Suprapubic skin (tissue), 4 donors: ENCODE results near the gene CCNL2. TPM values are rescaled to one million over a fixed set of nuclear protein-coding genes. Genes with fewer than 3 reads are reported as not detected.
A peak's percentile ranks its signal among the peaks of the same experiment; 100 is the strongest.

Experiments used
- DNase-seq, 2 donors: peaks; one replicate each; pipeline ENCODE4 v3.0.0-alpha.2; 2019; ENCODE audit warnings: low spot score in 2 of 2
- H3K27ac ChIP-seq: fragments of 200-600 bp; sonication (generic); one replicate; pipeline ENCODE4 v1.5.1; 2019
- H3K27me3 ChIP-seq: fragments of 200-600 bp; sonication (generic); one replicate; pipeline ENCODE4 v1.5.1; 2019
- H3K36me3 ChIP-seq: fragments of 200-600 bp; sonication (generic); one replicate; pipeline ENCODE4 v1.5.1; 2019
- H3K4me1 ChIP-seq: fragments of 200-600 bp; sonication (generic); one replicate; pipeline ENCODE4 v1.5.1; 2019
- H3K4me3 ChIP-seq: fragments of 200-600 bp; sonication (generic); one replicate; pipeline ENCODE4 v1.5.1; 2019; ENCODE audit warnings: mild to moderate bottlenecking
- H3K9me3 ChIP-seq: fragments of 200-600 bp; sonication (generic); one replicate; pipeline ENCODE4 v1.5.1; 2019
- EP300 ChIP-seq: sonication (generic); formaldehyde crosslinking; IDR thresholded peaks from one replicate; pipeline ENCODE4 v1.6.1; 2017; ENCODE audit warnings: antibody characterized with exemption
- POLR2A ChIP-seq, 2 donors: fragments of 450-650 bp; IDR thresholded peaks; one replicate each; pipeline ENCODE4 v1.6.1; 2017; ENCODE audit warnings: antibody characterized with exemption in 2 of 2, mild to moderate bottlenecking in 2 of 2, moderate library complexity in 2 of 2
- POLR2AphosphoS5 ChIP-seq, 3 donors: sonication (generic); formaldehyde crosslinking; IDR thresholded peaks; one replicate each; pipeline ENCODE4 v1.6.1; 2017; ENCODE audit warnings: antibody characterized with exemption in 3 of 3
- WGBS: methylation state at CpG from one replicate; pipeline ENCODE4 v1.1.5; 2018; 5-methylcytosine and 5-hydroxymethylcytosine counted together
- total RNA-seq, 4 donors: library from RNA; depleted of rRNA; stranded (reverse); fragments of >200 nt; gene quantifications; one replicate each; pipeline ENCODE4 v1.1.0, GENCODE V29; 2016
- TF ChIP-seq, protein P1 (sequence below), 2 donors: fragments of 200-600 bp in 1 of 2; fragments of 450-650 bp in 1 of 2; sonication (generic) in 1 of 2; IDR thresholded peaks; one replicate each; pipeline ENCODE4 v1.5.1; 2016 to 2019; ENCODE audit warnings: antibody characterized with exemption in 2 of 2, mild to moderate bottlenecking in 1 of 2, moderate library complexity in 1 of 2

CCNL2 gene
- total RNA-seq, 4 donors from 2014 or later = 136 to 599 (median 160) TPM

DNA sequence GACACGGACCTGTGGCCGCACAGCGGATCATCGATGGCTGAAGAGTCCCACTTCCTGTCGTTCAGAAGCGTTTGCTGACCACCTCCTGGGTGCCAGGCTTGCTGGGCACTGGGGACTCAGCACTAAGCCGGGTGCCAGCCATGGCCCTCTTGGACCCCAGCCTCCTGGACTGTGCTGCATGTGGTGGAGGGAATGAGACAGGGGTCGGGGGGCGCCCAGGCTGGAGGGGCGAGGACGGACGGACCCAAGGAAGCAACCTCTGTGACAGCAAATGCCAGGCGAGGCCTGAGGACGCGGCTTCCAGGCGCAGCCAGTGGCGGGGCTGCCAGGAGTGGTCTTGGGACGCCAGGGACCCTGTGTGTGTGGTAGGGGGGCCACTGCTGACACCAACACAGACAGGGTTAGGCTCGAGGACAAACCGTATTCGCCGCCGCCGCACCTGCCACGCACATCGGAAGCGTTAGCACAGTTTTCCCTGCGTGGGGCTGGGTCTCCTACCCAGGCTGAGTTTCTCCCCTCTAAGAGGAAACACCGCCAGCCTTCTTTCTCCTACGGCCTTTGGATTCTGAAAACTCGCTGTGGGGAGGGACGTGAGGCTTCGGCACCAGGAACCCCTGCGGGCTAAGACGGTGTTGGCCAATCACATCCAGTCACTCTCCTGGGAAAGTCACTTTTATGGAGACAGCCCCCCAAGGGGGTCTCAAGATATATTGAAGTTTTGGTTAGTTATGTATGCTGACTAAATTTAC is 37.7 kb downstream of the CCNL2 start:
- no peaks in the 10 kb centered on the region for H3K9me3 ChIP-seq
- no peaks in the 10 kb centered on the region for H3K36me3 ChIP-seq
- peak overlapping the region; percentile 7 for H3K4me3 ChIP-seq
- peak overlapping the region; percentile 72 for H3K27ac ChIP-seq
- H3K27me3 ChIP-seq = no peaks in the 10 kb centered on the region
- TF ChIP-seq, protein P1, sequence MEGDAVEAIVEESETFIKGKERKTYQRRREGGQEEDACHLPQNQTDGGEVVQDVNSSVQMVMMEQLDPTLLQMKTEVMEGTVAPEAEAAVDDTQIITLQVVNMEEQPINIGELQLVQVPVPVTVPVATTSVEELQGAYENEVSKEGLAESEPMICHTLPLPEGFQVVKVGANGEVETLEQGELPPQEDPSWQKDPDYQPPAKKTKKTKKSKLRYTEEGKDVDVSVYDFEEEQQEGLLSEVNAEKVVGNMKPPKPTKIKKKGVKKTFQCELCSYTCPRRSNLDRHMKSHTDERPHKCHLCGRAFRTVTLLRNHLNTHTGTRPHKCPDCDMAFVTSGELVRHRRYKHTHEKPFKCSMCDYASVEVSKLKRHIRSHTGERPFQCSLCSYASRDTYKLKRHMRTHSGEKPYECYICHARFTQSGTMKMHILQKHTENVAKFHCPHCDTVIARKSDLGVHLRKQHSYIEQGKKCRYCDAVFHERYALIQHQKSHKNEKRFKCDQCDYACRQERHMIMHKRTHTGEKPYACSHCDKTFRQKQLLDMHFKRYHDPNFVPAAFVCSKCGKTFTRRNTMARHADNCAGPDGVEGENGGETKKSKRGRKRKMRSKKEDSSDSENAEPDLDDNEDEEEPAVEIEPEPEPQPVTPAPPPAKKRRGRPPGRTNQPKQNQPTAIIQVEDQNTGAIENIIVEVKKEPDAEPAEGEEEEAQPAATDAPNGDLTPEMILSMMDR (IDR thresholded peaks at IDR 0.05) = no peak
- no peak for TF ChIP-seq EP300
- no peak for TF ChIP-seq POLR2A (IDR thresholded peaks at IDR 0.05)
- TF ChIP-seq POLR2AphosphoS5 (IDR thresholded peaks at IDR 0.05) = no peak
- WGBS = 65% methylated on average over 30 of the region's 35 CpGs
- H3K4me1 ChIP-seq = peaks cover 50% of the 10 kb centered on the region
- no peak for DNase-seq

DNA sequence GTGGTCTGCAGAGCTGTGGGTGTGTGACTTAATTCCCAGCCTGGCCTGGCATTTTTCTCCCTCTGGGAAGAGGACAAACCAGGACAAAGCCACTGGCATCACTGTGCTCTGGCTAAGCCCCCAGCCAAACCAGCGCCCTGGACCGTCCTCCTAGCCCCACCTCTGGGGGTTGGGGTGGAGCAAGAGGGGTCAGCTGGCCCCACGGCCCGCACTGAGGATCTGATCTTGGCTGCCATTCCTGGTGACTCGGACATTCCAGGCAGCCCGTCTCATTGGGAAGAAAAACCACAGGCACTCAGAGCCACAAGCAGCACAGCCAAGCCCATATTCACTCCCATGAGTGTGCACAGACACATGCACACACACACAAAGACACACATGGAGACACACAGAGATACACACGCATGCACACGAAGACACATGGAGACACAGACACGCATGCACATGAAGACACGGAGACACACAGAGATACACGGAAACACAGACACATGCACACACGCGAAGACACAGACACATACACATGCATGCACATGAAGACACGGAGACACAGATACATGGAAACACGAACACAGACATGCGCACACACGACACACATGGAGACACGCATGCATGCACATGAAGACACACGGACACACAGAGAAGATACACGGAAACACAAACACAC is 38.5 kb downstream of the CCNL2 start:
- no peak for TF ChIP-seq POLR2A (IDR thresholded peaks at IDR 0.05)
- TF ChIP-seq, protein P1 (IDR thresholded peaks at IDR 0.05) = no peak
- H3K27me3 ChIP-seq = peaks cover 1% of the 10 kb centered on the region
- peaks cover 57% of the 10 kb centered on the region for H3K4me1 ChIP-seq
- H3K4me3 ChIP-seq = no peak overlapping the region
- peak overlapping the region; percentile 88 for H3K27ac ChIP-seq
- DNase-seq = peak; percentile 84 to 93
- H3K9me3 ChIP-seq = no peaks in the 10 kb centered on the region
- 67% methylated on average over 18 of the region's 20 CpGs for WGBS
- no peaks in the 10 kb centered on the region for H3K36me3 ChIP-seq

DNA sequence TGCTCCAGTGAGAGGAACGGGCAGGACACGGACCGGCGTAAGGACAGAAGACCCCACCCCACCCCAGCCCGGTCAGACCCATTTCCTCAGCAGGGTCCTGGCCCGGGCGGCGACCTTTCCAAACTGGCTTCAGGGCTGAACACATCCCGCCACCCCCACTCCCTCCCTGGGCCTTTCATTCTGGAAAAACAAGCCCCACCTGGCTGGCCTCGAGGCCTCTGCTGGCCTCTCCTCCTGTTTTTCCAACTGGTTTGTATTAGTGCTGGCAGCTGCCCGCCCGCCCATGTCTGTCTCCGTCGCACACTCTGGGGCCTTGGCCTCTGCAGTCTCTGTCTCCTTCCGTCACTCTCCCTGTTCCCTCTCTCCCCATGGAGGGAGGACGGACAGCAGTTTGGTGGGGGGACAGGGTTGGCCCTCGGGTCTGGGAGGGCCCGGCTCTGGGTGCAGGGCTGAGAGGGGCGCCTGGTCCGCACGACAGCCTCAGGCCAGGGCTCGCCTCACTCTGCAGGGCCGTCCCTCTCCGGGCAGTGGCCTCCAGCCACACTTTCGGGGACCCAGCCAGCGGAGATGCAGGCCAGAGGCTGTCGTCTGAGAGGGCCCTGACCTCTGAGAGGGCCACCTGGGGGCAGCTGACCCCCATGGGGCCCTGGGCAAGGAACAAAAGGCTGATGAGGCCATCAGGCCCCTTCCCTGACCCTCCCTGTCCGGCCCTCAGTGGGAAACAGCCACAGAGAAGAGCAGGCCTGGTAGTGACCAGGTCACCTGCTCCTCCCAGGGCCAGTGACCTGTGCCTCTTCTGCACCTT is 39.3 kb downstream of the CCNL2 start:
- H3K4me3 ChIP-seq = peak overlapping the region; percentile 9
- TF ChIP-seq EP300 (no peak), POLR2A (IDR thresholded peaks at IDR 0.05) (no peak), POLR2AphosphoS5 (IDR thresholded peaks at IDR 0.05) (no peak)
- TF ChIP-seq, protein P1 (IDR thresholded peaks at IDR 0.05) = no peak
- H3K36me3 ChIP-seq = no peaks in the 10 kb centered on the region
- H3K27me3 ChIP-seq = peaks cover 7% of the 10 kb centered on the region
- no peaks in the 10 kb centered on the region for H3K9me3 ChIP-seq
- WGBS = 45% methylated on average over 15 of the region's 28 CpGs
- DNase-seq = no peak
- H3K27ac ChIP-seq = peak overlapping the region; percentile 88
- peaks cover 65% of the 10 kb centered on the region for H3K4me1 ChIP-seq

DNA sequence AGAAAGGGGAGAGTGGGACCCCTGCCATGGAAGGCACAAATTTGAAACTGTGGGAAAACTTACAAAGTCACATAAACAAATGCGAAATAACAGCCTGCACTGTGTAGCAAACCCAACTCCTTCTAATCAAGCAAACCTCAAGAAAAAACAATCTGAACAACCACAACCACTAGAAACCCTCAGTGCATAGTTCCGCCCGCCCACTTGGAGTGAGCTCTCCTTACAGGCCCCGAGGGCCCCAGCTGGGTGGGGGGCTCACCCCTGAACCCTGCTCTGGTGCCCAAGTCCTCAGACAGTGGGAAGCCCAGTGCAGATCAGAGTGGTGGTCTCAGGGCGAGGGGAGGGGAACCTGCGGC is 39.8 kb downstream of the CCNL2 start:
- no peak for TF ChIP-seq EP300
- Histone ChIP-seq H3K27ac (peak overlapping the region; percentile 88), H3K36me3 (no peaks in the 10 kb centered on the region), H3K9me3 (no peaks in the 10 kb centered on the region), H3K27me3 (peaks cover 13% of the 10 kb centered on the region), H3K4me3 (peak overlapping the region; percentile 48), H3K4me1 (peaks cover 71% of the 10 kb centered on the region)
- DNase-seq = no peak
- 62% methylated on average over 5 of the region's 6 CpGs for WGBS

DNA sequence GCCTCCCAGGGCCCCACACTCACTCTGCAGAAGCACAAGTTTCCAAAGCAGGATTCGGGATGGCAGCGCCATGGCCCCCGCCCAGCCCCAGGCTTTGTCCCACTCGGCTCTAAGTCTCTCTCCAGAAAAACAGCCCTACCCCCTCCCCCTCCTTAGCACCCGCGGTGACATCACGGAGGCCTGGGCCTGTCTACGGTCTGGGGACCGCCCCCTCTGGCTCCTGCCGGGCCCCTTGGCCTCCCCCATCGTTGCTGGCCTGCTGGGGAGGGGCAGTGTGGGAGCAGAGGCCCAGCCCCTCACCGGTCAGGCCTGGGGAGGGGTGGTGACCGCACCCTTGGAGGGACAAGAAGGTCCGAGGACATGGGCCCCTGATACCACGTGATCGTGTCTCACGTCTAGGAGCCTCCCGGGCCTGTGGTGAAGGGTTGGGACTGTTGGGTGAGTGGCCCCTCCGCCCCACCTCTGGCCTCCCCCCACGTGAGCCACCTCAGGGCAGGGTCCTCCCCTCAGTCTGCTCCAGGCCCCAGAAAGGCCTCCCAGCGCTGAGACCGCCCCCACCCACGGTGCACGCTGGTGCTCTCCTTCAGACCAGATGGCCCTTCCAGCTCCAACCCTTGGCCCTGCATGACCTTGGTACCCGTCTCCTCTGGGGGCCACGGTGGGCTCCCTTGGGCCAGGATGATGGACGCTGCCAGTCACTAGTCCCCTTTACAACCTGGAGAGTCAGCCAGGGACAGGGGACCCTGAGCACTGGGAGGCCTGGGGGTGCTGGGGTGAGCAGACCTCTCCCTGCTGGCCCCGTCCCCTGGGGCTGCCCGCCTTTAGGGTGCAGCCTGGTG is 40.5 kb downstream of the CCNL2 start, which contains the start of gene MXRA8:
TSS of gene MXRA8 (minus strand) at position 123 of the 839 bp plus-strand sequence. CDS start at position 72, 51 bp downstream.
- Histone ChIP-seq H3K9me3 (no peaks in the 10 kb centered on the region), H3K27me3 (peaks cover 19% of the 10 kb centered on the region), H3K4me3 (peak within 1 kb of the TSS; percentile 48), H3K36me3 (no peaks in the 10 kb centered on the region), H3K27ac (peak within 1 kb of the TSS; percentile 88), H3K4me1 (peaks cover 77% of the 10 kb centered on the region)
- TF ChIP-seq EP300 (no peak), POLR2AphosphoS5 (IDR thresholded peaks at IDR 0.05) (no peak), POLR2A (IDR thresholded peaks at IDR 0.05) (no peak)
- TF ChIP-seq, protein P1 (IDR thresholded peaks at IDR 0.05) = no peak
- DNase-seq = no peak
- WGBS = 35% methylated on average over 2 of the region's 29 CpGs
